Measurements from ENCODE around the gene COL27A1.
"Not testable (repeated sequence)": the region's sequence is repeated elsewhere in the genome, so short reads cannot be mapped to it uniquely, and the experiment has no call there.

COL27A1 gene

GRCh38 chr9:114311571-114312512 is 156.5 kb downstream of the COL27A1 start:
- DNase-seq = no peak

- DNase-seq = no peak
Measured at GRCh38 chr9:114312513-114312875, 157.2 kb downstream of the COL27A1 start.

- peak; percentile 41 for DNase-seq
Measured at GRCh38 chr9:114313186-114313585, 157.8 kb downstream of the COL27A1 start.

- DNase-seq = no peak
Measured at GRCh38 chr9:114314256-114314867, 159.0 kb downstream of the COL27A1 start.

GRCh38 chr9:114314881-114315722 is 159.8 kb downstream of the COL27A1 start:
- DNase-seq = no peak

GRCh38 chr9:114315723-114316363 is 160.5 kb downstream of the COL27A1 start:
- DNase-seq = no peak

GRCh38 chr9:114316605-114317230 is 161.4 kb downstream of the COL27A1 start:
- peak; percentile 90 for DNase-seq

- DNase-seq = no peak
Measured at GRCh38 chr9:114317665-114318357, 162.5 kb downstream of the COL27A1 start.

- DNase-seq = no peak
Measured at GRCh38 chr9:114318416-114318815, 163.1 kb downstream of the COL27A1 start.

GRCh38 chr9:114319147-114319546 is 163.8 kb downstream of the COL27A1 start:
- peak; percentile 63 for DNase-seq

- not testable (repeated sequence) for DNase-seq
Measured at GRCh38 chr9:114320710-114321109, 165.4 kb downstream of the COL27A1 start.

GRCh38 chr9:114321759-114322158 is 166.4 kb downstream of the COL27A1 start:
- DNase-seq = no peak

GRCh38 chr9:114322160-114322818 is 167.0 kb downstream of the COL27A1 start:
- DNase-seq = not testable (repeated sequence)

- not testable (repeated sequence) for DNase-seq
Measured at GRCh38 chr9:114322831-114323531, 167.6 kb downstream of the COL27A1 start, which contains the start of gene ORM1. Gene ORM1, plus strand, starts transcription at chr9:114323098. Its CDS starts 36 bp downstream, at chr9:114323134.

GRCh38 chr9:114323849-114324248 is 168.5 kb downstream of the COL27A1 start:
- not testable (repeated sequence) for DNase-seq

GRCh38 chr9:114324492-114324891 is 169.2 kb downstream of the COL27A1 start:
- no peak for DNase-seq

- DNase-seq = not testable (repeated sequence)
Measured at GRCh38 chr9:114324965-114325364, 169.6 kb downstream of the COL27A1 start.

GRCh38 chr9:114325684-114326254 is 170.4 kb downstream of the COL27A1 start:
- not testable (repeated sequence) for DNase-seq

GRCh38 chr9:114327749-114328148 is 172.4 kb downstream of the COL27A1 start:
- DNase-seq = no peak

GRCh38 chr9:114328357-114328820 is 173.1 kb downstream of the COL27A1 start:
- DNase-seq = not testable (repeated sequence)
